ENCODE data around the gene CDX4. TPM values are rescaled to one million over a fixed set of nuclear protein-coding genes. Genes with fewer than 3 reads are reported as not detected.

CDX4 gene
- not detected for total RNA-seq

GRCh38 chrX:73446831-73447230, at the start of gene CDX4:
TSS of gene CDX4 (plus strand) at chrX:73447053. CDS start at chrX:73447254, 201 bp downstream.

Small RNA genes lying within 50 kb of the gene (small RNA-seq; reads per million reads assigned to genes)
- gene MORF4L1P6 (ENCODE audit: low replicate concordance) (not detected), gene RNU6-1044P (ENCODE audit: low replicate concordance) (not detected)

Other genes starting within 250 kb of the CDX4 start
- 2.6 TPM for gene NAP1L2, start 232.2 kb upstream of the CDX4 start, total RNA-seq
- 10.2 TPM for gene CHIC1, start 116.1 kb downstream of the CDX4 start, total RNA-seq